Suppressor macrophage (primary cell): ENCODE results near the gene DNAH3.
"Not testable (repeated sequence)": the region's sequence is repeated elsewhere in the genome, so short reads cannot be mapped to it uniquely, and the experiment has no call there.

ENCODE experiments used
- DNase-seq, 4 experiments: peaks; one replicate each; pipeline ENCODE4 v3.0.0-alpha.2; 2020 to 2022

Gene DNAH3

DNA sequence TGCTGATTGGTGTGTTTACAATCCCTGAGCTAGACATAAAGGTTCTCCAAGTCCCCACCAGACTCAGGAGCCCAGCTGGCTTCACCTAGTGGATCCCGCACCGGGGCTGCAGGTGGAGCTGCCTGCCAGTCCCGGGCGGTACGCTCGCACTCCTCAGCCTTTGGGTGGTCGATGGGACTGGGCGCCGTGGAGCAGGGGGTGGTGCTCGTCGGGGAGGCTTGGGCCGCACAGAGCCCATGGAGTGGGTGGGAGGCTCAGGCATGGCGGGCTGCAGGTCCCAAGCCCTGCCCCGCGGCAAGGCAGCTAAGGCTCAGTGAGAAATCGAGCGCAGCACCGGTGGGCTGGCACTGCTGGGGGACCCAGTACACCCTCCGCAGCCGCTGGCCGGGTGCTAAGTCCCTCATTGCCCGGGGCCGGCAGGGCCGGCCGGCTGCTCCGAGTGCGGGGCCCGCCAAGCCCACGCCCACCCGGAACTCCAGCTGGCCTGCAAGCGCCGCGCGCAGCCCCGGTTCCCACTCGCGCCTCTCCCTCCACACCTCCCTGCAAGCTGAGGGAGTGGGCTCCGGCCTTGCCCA, 161.1 kb downstream of the DNAH3 start:
- not testable (repeated sequence) for DNase-seq

DNA sequence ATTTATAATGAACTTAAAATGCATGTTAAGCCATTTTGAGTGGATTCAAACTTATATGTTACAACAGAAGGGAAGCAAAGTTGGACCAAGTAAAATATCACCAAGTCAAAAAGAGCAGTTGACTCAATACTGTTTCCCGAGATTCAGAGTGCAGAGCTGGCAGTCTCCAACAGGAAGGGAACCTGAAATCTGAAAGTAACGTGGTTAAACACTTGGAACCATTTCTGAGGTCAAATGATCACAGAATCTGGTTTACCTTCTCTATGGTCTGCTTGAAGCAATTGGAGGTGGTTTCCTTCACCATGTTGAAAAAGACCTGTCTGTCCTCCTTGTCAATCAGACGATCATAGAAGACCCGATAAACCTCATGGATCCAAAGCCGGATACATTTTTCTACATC, 163.6 kb downstream of the DNAH3 start:
- no peak for DNase-seq

DNA sequence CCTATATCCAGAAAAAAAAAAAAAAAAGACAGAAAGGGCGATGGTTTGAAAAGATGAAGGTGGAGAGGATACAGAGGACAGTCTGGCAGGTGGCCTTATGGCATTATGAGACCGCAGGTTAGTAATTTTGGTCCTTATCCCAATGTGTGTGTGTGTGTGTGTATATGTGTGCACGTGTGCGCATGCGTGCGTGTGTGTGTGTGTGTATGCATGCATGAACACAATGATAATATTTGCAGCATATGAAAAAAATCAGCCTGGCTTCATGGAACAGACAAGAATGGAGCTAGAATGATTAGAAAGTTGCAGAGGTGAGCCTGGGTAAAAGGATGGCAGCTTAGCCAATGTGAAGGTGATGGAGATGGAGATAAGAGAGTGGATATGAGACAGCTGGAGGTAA, 166.6 kb downstream of the DNAH3 start:
- no peak for DNase-seq

DNA sequence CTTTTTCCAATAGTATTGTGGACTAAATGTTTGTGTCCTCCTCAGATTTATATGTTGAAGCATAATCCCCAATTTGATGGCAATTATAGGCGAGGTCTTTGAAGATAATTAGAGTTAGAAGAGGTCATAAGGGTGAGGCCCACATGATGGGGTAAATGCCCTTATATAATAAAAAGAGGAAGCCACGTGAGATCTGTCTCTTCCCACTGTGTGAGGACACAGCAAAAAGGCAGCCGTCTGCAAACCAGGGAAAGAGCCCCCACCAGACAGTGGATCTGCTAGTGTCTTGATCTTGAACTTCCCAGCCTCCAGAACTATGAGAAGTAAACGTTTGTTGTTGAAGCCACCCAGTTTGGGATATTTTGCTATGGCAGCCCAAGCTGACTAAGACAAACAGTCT, 174.1 kb downstream of the DNAH3 start:
- peak; percentile 47 to 62 (median 56) for DNase-seq

DNA sequence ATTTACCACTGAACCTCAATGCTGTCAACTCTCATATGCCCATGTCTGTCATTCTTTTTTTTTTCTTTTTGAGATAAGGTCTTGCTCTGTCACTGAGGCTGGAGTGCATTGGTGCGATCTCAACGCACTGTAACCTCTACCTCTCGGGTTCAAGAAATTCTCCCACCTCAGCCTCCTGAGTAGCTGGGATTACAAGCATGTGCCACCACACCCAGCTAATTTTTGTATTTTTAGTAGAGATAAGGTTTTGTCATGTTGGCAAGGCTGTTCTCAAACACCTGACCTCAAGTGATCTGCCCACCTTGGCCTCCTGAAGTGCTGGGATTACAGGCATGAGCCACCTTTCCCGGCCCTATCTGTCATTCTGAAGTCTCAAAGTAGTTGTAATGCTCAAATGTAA, 177.4 kb downstream of the DNAH3 start:
- DNase-seq: not testable (repeated sequence)

DNA sequence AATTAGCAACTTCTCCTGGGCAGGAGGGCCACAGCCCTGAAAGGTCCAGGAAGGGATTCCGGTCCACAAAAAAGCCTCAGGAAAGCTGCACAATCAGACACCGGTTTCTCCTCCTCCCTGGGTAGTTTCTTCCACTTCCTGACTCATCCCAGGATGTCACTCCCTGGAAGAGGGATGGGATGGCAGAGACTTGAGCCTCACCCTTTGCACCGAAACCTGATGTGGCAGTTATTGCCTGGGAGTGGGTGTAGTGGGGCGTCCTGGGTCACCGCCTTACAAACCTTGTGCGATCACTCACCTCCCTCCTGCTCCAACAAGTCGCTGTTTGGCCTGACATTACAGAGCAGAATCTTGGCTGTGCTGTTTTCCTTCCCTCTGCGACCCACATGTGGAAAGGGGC, 179.2 kb downstream of the DNAH3 start:
- no peak for DNase-seq

DNA sequence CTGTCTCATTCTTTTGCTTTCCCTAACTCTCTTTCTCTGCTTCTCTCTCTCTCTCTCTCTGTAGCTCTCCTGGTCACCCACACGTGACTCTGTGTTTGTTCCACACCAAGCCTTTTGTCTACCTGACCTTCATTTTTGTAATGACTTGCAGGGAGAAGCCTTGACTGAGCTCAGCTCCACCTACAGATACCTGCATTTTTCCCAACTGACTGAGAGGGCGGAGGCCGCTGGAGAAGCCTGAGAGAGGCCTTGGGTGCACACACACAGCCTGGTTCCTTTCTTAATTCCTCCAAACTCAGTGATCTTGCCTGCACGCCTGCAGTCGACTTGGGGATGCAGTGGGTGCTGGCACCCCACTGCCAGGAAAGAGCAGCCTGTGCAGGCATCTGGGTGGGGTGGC, 181.3 kb downstream of the DNAH3 start:
- no peak for DNase-seq

DNA sequence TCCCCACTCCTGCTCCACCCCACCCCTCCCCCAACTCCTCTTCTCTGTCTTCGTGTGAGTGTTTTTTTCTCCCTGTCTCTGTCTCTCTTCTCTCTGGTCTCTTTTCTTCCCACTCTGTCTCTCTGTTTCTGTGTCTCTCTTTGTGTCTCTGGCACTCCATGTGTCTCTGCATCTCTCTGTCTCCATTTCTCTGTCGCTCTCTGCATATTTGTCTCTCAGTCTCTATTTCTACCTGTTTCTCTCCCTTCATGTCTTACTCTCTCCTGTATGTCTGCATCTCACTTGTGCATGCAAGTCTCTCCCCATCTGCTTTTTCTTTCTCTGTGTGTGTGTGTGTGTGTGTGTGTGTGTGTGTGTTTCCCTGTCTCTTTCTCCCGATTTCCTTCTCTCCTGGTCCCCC, 181.9 kb downstream of the DNAH3 start:
- no peak for DNase-seq

DNA sequence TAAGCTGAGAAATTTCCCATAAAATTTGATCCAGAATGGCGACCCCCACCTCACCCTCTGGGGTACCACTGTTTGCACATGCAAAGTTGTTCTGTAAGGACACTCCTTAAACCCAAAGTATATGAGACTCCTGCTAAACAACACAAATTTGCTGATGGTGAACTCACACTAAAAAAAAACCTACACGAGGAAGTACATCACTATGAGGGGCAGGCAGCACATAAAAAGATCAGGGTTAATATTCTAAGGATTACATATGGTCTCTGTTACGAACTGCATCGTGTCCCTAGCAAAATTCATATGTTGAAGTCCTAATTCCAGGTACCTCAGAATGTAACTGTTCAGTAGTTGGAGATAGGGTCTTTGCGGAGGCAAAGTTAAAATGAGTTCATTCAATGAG, 189.7 kb downstream of the DNAH3 start:
- DNase-seq: no peak

DNA sequence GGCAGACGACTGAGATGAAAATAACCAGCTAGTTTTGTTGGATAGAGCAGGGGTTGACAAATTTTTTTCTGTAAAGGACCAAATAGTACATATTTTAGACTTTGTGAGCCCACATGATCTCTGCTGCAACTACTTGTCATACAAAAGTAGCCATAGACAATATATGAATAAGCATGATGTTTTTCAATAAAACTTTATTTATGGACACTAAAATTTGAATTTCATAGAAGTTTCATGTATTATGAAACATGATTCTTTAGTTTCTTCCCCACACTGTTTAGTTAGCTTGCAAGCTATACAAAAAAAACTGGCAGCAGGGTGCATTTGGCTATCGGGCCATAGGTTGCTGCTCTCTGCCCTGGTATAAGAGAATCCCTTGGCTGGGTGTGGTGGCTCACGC, 193.5 kb downstream of the DNAH3 start:
- DNase-seq: no peak

DNA sequence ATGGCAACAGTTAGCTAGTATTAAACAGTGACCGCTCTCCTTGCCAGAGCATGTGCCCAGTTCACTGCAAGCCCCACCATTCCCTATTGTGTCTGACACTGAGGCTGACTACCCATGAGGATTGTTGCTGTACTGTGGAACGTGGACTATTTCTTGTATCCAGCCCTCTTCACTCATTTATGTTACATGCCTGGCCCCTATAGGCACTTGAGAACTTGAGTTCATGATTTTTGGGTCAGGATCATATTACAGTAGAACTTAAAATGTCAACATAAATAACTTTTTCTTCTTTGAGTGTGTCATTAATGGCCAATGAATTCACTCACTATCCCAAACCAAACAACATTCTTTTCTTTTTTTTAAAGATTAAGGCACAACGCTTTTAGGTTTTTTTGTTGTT, 194.3 kb downstream of the DNAH3 start:
- peak in 2 of 4 experiments; percentile 5 to 27 for DNase-seq

DNA sequence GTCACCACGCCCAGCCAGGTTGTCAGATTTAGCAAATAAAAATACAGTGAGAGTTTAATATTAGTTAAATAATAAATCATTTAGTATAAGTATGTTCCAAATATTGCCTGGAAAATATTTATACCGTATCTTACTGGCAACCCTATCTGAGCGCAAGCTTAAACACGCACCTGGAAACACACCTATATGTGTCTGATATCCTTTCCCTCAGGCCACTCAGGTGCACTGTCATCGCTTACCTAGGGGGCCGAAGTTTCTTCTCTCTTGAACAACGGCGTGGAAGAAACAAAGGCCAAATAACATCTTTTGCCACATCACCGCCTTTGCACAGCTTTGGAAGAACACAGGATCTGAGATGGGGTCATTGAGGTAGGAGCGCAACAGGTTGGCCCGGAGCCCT, 196.1 kb downstream of the DNAH3 start:
- no peak for DNase-seq

DNA sequence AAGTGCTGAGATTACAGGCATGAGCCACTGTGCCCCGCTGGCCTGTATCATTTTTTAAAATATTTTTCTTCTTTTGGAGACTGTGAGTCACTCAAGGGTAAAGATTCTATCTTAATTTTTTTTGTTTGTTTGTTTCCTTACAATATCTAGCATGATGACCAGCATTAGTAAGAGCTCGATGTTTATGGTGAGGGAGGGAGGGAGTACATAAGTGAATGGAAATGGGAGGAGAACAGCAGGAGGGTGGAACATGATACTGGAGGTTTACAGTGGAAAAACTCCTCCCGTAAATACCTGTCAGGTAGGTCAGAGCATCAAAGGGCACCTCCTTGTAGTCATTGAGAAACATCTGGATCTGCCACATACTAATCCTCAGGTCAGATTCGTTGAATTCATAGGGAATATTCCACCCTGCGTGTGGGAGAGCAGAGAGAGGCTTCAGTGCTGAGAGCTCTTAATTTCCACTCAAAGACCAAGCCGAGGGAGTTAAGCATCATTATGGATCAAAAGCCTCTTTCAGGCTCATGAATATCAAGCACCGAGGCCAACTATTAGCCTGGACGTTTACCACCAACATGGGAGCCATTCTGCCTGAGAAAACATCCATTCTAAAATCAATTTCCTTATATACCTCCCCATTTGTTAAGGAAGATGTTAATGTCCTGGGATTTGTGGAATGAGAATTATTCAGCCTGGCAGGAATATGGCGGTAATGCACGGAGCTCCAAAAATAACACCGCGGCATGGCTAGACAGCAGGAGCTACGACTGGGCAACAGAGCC, 198.3 kb downstream of the DNAH3 start:
- no peak for DNase-seq

DNA sequence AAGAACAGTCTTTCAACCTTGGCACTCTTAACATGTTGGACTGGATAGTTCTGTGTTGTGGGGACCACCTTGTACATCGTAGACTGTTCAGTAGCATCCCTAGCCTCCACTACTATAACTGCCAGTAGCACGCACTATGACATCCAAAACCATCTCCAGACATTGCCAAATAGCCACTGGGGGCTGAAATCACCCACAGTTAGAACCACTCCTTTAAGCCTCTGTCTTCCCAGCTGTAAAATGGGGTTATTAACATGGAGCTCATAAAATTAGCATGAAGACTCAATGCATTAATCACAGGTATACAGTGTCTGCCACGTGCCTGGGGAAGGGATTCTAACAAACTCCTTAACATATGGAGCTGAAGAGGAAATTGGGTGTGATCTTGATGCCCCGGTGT, 200.4 kb downstream of the DNAH3 start:
- no peak for DNase-seq

DNA sequence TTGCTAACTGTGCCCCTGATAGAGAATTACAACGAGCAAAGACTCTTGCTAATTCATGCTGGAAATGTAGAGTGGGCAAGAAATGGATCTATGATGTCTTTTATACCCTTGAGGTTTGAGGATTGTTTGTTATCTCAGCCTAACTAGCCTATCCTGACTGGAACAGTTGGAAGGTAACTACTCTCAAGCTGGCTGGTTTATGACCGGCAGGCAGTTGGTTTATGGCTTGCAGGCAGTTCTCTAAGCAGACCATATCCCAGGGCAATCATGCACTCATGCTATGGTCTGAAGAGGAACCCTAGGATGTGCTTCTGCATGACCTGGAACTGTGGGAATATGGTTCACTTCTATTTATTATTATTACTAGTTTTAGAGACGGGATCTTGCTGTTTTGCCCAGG, 201.0 kb downstream of the DNAH3 start:
- no peak for DNase-seq

DNA sequence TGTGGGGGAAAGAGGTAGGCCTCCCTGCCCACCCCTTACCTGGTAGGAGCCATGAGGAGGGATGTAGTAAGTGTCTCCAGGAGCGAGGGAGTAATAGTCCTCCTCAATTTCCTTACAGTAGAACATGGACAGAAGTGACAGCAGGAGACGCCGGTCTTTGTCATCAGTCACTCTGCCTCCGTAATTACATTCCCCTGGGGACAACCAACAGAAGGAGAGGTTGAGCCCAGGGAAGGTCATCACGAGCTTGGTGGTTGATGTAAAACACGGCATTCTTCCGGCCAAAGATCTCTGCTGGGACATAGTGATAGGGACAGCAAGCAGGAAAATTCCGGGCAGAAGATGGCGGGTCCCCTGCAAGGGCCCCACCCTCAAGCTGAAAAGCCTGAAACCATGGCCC, 202.2 kb downstream of the DNAH3 start:
- no peak for DNase-seq

DNA sequence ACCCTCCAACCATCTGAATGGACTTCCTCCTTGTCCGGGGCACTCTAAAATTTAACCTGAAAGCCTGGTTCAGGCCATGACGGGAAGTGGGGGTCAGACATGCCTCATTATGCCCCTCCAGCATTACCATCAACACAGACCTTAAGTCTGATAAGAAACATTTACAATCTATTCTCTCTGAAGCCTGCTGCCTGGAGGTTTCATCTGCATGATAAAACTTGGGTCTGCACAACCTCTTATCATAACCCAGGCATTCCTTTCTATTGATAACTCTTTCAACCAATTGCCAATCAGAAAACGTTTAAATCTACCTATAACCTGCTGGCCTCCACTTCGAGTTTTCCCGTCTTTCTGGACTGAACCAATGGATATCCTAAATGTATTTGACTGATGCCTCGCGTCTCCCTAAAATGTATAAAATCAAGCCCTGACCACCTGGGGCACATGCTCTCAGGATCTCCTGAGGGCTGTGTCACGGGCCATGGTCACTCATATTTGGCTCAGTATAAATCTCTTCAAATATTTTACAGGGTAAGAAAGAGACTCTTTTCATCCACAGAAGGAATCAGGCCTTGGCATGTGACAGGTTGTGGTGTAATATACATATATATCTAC, 204.5 kb downstream of the DNAH3 start:
- DNase-seq: no peak

DNA sequence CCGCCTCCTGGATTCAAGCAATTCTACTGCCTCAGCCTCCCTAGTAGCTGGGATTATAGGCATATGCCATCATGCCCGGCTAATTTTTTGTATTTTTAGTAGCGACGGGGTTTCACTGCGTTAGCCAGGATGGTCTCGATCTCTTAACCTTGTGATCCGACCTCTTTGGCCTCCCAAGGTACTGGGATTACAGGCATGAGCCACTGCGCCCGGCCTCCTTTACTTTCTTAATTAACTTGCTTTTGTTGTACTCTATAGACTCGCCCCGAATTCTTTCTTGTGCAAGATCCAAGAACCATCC, 205.1 kb downstream of the DNAH3 start:
- DNase-seq: not testable (repeated sequence)

DNA sequence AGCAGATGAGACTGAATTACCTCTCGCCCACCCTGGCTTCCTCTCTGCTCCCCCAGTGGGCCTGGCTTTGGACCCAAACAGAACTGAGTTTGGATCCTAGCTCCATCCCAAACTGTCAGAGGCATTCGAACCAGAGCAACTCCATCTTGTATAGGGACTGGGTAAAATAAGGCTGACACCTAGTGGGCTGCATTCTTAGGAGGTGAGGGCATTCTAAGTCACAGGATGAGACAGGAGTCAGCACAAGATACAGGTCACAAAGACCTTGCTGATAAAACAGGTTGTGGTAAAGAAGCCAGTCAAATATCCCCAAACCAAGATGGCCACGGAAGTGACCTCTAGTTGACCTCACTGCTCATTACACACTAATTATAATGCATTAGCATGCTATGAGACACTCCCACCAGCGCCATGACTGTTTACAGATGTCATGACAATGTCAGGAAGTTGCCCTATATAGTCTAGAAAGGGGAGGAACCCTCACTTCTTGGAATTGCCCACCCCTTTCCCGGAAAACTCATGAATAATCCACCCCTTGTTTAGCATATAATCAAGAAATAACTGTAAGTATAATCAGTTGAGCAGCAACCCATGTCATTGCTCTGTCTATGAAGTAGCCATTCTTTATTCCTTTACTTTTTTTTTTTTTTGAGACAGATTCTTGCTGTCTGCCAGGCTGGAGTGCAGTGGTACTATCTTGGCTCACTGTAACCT, 205.6 kb downstream of the DNAH3 start:
- no peak for DNase-seq

DNA sequence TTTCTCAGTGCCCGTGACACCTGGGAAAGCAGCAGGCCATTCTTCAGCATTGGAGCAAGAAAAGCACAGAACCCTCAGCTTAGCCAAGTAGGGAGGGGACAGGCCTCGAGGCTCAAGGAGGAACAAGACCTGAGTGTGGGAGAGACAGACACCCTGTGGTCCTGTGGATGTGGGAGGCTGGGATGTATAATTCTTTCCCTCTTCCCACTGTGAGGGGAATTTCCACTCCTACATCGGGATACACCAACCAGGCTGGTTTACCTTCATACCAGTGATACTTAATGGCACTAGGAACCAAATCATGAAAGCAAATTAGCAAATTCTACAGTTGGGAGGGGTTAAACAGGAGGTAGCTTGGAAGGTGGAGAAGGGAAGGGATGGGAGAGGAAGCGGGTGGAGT, 208.4 kb downstream of the DNAH3 start:
- DNase-seq: peak in 3 of 4 experiments; percentile 28 to 56 (median 41)

DNA sequence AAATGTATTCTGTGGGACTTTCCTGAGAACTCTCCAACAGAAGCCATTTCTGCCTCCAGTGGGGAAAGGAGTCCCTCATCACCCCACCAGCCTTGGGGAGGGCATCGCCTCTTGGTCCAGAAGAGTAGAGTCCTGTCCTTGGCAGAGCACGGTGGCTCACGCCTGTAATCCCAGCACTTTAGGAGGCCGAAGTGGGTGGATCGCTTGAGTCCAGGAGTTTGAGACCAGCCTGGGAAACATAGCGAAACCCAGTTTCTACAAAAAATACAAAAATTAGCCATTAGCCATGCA, 209.1 kb downstream of the DNAH3 start:
- DNase-seq: no peak

DNA sequence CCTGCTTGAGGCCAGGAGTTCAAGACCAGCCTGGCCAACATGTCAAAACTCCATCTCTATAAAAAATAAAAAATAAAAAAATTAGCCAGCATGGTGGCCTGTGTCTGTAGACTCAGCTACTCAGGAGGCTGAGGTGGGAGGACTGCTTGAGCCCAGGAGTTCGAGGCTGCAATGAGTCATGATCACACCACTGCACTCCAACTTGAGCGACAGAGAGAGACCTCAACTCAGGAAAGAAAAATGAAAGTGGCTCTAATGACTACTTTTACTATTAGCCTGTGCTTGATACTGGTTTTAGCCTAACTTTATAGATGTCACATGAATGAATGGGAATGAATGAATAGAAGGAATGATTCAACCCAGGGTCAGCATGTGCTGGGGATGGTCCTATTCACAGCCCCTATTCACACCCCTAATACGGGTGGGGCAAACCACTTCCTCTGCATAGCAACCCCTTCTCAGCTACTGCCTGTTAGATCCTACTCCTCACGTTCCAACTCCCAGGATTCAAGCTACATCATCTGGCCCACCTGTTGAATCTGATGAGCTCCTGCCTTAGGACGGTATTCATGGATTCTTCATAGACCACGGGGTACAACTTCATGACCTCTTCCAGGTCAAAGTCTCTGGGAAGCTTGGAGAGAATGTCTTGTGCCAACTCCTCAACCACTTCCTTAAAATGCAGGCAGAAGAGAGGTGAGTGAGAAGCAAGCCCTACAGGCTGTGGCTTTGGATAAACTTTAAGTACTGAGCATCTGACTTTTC, 209.6 kb downstream of the DNAH3 start:
- DNase-seq: peak; percentile 41 to 70 (median 60)

DNA sequence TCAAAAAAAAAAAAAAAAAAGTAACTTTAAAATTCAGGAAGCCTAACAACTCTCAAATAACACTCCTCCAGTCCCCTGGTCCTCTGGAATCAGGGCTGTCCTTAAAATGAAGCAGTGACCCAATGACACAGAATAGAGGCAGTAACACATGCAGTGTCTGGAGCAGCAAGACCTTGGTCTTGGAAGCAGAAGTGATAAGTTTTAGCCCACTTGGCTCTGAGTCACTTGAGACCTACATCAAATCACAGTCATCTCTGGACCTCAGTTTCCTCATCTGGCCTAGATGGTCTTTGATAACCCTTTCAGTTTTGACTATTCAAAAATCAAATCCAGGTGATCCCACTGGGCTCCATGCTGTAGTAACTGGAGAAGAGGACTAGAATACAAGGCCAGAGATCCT, 211.0 kb downstream of the DNAH3 start:
- peak; percentile 30 to 75 (median 51) for DNase-seq
